ENCODE data around the gene AATK. TPM values are rescaled to one million over a fixed set of nuclear protein-coding genes. Genes with fewer than 3 reads are reported as not detected.

AATK gene
- total and polyA plus RNA-seq, 8 donors, result 13.3 to 48.5 (median 19.4) TPM

GRCh38 chr17:81109957-81110356, 56.1 kb downstream of the AATK start:
- intact Hi-C loops (cut with DNase I), result no loop called here
- H3K27ac ChIP-seq, result no peak overlapping the region
- no peaks in the 10 kb centered on the region for H3K4me1 ChIP-seq
- no peak for TF ChIP-seq CTCF (IDR thresholded peaks at IDR 0.05)
- H3K4me3 ChIP-seq, result no peak overlapping the region
- no peaks in the 10 kb centered on the region for H3K9me3 ChIP-seq
- peaks cover 0 to 85% of the 10 kb centered on the region in 2 donors for H3K36me3 ChIP-seq
- no peaks in the 10 kb centered on the region for H3K27me3 ChIP-seq
- DNase-seq (no peak), ATAC-seq (no peak)

GRCh38 chr17:81108220-81108619, 57.8 kb downstream of the AATK start:
- Histone ChIP-seq H3K36me3 (peaks cover 0 to 95% of the 10 kb centered on the region in 2 donors), H3K27ac (no peak overlapping the region), H3K27me3 (no peaks in the 10 kb centered on the region), H3K9me3 (no peaks in the 10 kb centered on the region), H3K4me3 (no peak overlapping the region), H3K4me1 (no peaks in the 10 kb centered on the region)
- ATAC-seq (no peak), DNase-seq (no peak)
- TF ChIP-seq CTCF (IDR thresholded peaks at IDR 0.05), result no peak
- intact Hi-C loops (cut with DNase I), result no loop called here

- H3K36me3 ChIP-seq, result peaks cover 0 to 88% of the 10 kb centered on the region in 2 donors
- H3K27me3 ChIP-seq, result no peaks in the 10 kb centered on the region
- no peak for DNase-seq
- ATAC-seq, result no peak
- no peak overlapping the region for H3K4me3 ChIP-seq
- TF ChIP-seq CTCF (IDR thresholded peaks at IDR 0.05), result no peak
- H3K27ac ChIP-seq, result no peak overlapping the region
- H3K9me3 ChIP-seq, result no peaks in the 10 kb centered on the region
- peaks cover 0 to 5% of the 10 kb centered on the region in 2 donors for H3K4me1 ChIP-seq
- intact Hi-C loops (cut with DNase I), result no loop called here
Measured at GRCh38 chr17:81106716-81107115, 59.3 kb downstream of the AATK start.

- H3K4me3 ChIP-seq, result no peak overlapping the region
- intact Hi-C loops (cut with DNase I), result loop anchor here in 1 of 2 donors (5.0 kb wide), 1 partner anchor 116 kb away; no protein-coding TSS in a partner anchor
- no peak for TF ChIP-seq CTCF (IDR thresholded peaks at IDR 0.05)
- no peak overlapping the region for H3K27ac ChIP-seq
- ATAC-seq, result no peak
- no peaks in the 10 kb centered on the region for H3K27me3 ChIP-seq
- no peak for DNase-seq
- H3K36me3 ChIP-seq, result peaks cover 0 to 77% of the 10 kb centered on the region in 2 donors
- H3K4me1 ChIP-seq, result peaks cover 0 to 12% of the 10 kb centered on the region in 2 donors
- no peaks in the 10 kb centered on the region for H3K9me3 ChIP-seq
Measured at GRCh38 chr17:81103379-81103778, 62.6 kb downstream of the AATK start.

GRCh38 chr17:81102869-81103268, 63.2 kb downstream of the AATK start:
- DNase-seq (no peak), ATAC-seq (no peak)
- H3K27ac ChIP-seq, result no peak overlapping the region
- intact Hi-C loops (cut with DNase I), result loop anchor here in 1 of 2 donors (5.0 kb wide), 1 partner anchor 116 kb away; no protein-coding TSS in a partner anchor
- no peak overlapping the region for H3K4me3 ChIP-seq
- H3K36me3 ChIP-seq, result peaks cover 0 to 72% of the 10 kb centered on the region in 2 donors
- peaks cover 4 to 15% of the 10 kb centered on the region in 2 donors for H3K4me1 ChIP-seq
- no peak for TF ChIP-seq CTCF (IDR thresholded peaks at IDR 0.05)
- no peaks in the 10 kb centered on the region for H3K27me3 ChIP-seq
- no peaks in the 10 kb centered on the region for H3K9me3 ChIP-seq

Measured in left lung (tissue), 10 donors.